ENCODE results near the gene LEMD1. TPM values are rescaled to one million over a fixed set of nuclear protein-coding genes. Genes with fewer than 3 reads are reported as not detected.

The LEMD1 gene
- total RNA-seq, 1 experiment from 2014 or later, result 16.7 TPM

DNA sequence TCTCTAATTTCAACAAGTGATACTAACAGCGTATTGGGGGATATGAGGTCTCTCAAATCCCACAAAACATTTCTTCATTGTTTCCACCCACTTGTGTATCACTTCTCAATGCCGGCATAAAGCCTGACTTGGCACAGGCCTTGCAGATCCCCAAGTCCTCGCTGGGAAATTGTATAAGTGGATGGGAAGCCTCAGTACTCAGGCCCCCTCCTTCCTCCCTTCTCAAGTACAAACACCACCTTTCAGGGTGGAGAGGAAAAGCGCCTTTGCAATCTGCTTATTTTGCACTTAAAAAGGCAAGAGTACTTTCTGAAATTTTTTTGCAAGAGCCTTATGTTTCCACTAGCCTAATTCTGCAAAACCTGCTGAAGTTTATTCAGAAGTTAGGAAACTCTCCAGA, 39.3 kb downstream of the LEMD1 start:
- Histone ChIP-seq H3K9me2 (ENCODE audit: insufficient read depth) (no peaks in the 10 kb centered on the region), H3K27me3 (ENCODE audit: insufficient read depth, low read depth) (no peaks in the 10 kb centered on the region), H3K4me2 (no peak overlapping the region), H3K27ac (no peak overlapping the region), H2AFZ (no peak overlapping the region), H3K79me2 (ENCODE audit: low read depth) (no peaks in the 10 kb centered on the region), H3K4me1 (replicated peaks; ENCODE audit: insufficient read depth) (no peaks in the 10 kb centered on the region), H4K20me1 (ENCODE audit: insufficient read depth) (no peaks in the 10 kb centered on the region), H3K9me3 (ENCODE audit: insufficient read depth, low read depth) (no peaks in the 10 kb centered on the region), H3K4me3 (no peak overlapping the region), H3F3A (ENCODE audit: insufficient read depth, low read depth) (no peaks in the 10 kb centered on the region), H3K36me3 (ENCODE audit: low read depth) (no peaks in the 10 kb centered on the region)
- no TSS peak for BruUV-seq (replicated peaks)
- CTCF ChIA-PET, result no interaction called here
- no peak for DNase-seq
- TF ChIP-seq, protein P1, sequence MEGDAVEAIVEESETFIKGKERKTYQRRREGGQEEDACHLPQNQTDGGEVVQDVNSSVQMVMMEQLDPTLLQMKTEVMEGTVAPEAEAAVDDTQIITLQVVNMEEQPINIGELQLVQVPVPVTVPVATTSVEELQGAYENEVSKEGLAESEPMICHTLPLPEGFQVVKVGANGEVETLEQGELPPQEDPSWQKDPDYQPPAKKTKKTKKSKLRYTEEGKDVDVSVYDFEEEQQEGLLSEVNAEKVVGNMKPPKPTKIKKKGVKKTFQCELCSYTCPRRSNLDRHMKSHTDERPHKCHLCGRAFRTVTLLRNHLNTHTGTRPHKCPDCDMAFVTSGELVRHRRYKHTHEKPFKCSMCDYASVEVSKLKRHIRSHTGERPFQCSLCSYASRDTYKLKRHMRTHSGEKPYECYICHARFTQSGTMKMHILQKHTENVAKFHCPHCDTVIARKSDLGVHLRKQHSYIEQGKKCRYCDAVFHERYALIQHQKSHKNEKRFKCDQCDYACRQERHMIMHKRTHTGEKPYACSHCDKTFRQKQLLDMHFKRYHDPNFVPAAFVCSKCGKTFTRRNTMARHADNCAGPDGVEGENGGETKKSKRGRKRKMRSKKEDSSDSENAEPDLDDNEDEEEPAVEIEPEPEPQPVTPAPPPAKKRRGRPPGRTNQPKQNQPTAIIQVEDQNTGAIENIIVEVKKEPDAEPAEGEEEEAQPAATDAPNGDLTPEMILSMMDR (conservative IDR thresholded peaks at IDR 0.05), result no peak
- no peak for TF ChIP-seq EZH2 (IDR thresholded peaks at IDR 0.05; ENCODE audit: low read depth)
- POLR2A ChIA-PET (ENCODE audit: unreplicated experiment), result no interaction called here
- intact Hi-C loops (cut with micrococcal nuclease; ENCODE audit: unreplicated experiment), result no loop called here

DNA sequence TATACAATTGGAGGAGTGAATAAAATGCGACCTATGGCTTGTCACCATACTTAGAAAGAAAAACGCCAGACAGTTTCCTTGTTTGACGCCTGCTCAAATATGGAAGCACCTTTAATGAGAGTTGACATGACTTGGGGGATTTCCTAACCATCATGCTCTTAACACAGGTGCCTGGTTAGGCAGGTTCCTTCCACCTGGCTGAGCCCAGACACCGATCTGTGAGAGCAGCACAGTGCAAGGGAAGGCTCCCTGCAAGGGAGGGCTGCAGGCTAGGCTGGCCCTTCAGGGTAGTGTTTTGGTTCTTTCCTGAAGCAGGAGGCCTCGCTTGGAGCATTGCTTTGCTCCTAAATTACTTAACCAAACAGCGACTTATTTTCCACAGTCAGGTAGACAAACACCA, 40.6 kb downstream of the LEMD1 start:
- H3K4me1 ChIP-seq (replicated peaks; ENCODE audit: insufficient read depth), result no peaks in the 10 kb centered on the region; the same call in none of the 2 replicates
- H3K27ac ChIP-seq, result no peak overlapping the region
- H3K36me3 ChIP-seq (ENCODE audit: low read depth), result no peaks in the 10 kb centered on the region
- no peaks in the 10 kb centered on the region for H3K9me3 ChIP-seq (ENCODE audit: insufficient read depth, low read depth)
- H3K9me2 ChIP-seq (ENCODE audit: insufficient read depth), result no peaks in the 10 kb centered on the region
- TF ChIP-seq, protein P1 (conservative IDR thresholded peaks at IDR 0.05), result no peak
- TF ChIP-seq EZH2 (IDR thresholded peaks at IDR 0.05; ENCODE audit: low read depth), result no peak
- H3K27me3 ChIP-seq (ENCODE audit: insufficient read depth, low read depth), result no peaks in the 10 kb centered on the region
- H3F3A ChIP-seq (ENCODE audit: insufficient read depth, low read depth), result no peaks in the 10 kb centered on the region
- H3K4me3 ChIP-seq, result no peak overlapping the region
- ChIA-PET POLR2A (ENCODE audit: unreplicated experiment) (no interaction called here), CTCF (no interaction called here)
- intact Hi-C loops (cut with micrococcal nuclease; ENCODE audit: unreplicated experiment), result no loop called here
- H2AFZ ChIP-seq, result no peak overlapping the region
- H3K4me2 ChIP-seq, result no peak overlapping the region
- no peaks in the 10 kb centered on the region for H4K20me1 ChIP-seq (ENCODE audit: insufficient read depth)
- DNase-seq, result no peak
- BruUV-seq (replicated peaks), result no TSS peak
- no peaks in the 10 kb centered on the region for H3K79me2 ChIP-seq (ENCODE audit: low read depth)

DNA sequence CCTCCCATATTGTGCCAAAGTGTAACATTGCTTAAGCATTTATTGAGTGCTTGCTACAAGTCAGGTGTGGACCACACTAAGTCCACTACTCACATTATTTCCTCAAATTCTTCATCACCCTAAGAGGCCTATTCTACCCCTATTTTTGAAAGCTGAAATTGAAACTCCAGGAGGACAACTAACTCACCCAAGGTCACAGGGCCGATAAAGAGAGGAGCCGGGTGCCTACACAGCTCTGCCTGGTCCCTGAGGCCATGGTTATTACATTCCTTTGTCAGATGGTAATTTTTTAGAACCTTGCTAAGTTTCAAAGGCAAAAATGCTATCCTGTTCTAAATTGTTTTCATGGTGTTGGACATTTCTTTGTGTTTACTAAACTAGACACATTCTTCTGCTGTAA, 41.0 kb downstream of the LEMD1 start:
- CTCF ChIA-PET, result no interaction called here

More for the DNA sequence above, 41.0 kb downstream of the LEMD1 start:
- no peaks in the 10 kb centered on the region for H3K9me2 ChIP-seq (ENCODE audit: insufficient read depth)
- POLR2A ChIA-PET (ENCODE audit: unreplicated experiment), result no interaction called here
- no peak overlapping the region for H3K27ac ChIP-seq
- no peaks in the 10 kb centered on the region for H4K20me1 ChIP-seq (ENCODE audit: insufficient read depth)
- H2AFZ ChIP-seq, result no peak overlapping the region
- H3K36me3 ChIP-seq (ENCODE audit: low read depth), result no peaks in the 10 kb centered on the region
- intact Hi-C loops (cut with micrococcal nuclease; ENCODE audit: unreplicated experiment), result no loop called here
- H3K4me1 ChIP-seq (replicated peaks; ENCODE audit: insufficient read depth), result no peaks in the 10 kb centered on the region; the same call in none of the 2 replicates
- no peak overlapping the region for H3K4me2 ChIP-seq
- no peaks in the 10 kb centered on the region for H3F3A ChIP-seq (ENCODE audit: insufficient read depth, low read depth)
- H3K4me3 ChIP-seq, result no peak overlapping the region
- no peaks in the 10 kb centered on the region for H3K9me3 ChIP-seq (ENCODE audit: insufficient read depth, low read depth)
- no TSS peak for BruUV-seq (replicated peaks)
- no peaks in the 10 kb centered on the region for H3K27me3 ChIP-seq (ENCODE audit: insufficient read depth, low read depth)
- TF ChIP-seq EZH2 (IDR thresholded peaks at IDR 0.05; ENCODE audit: low read depth), result no peak
- TF ChIP-seq, protein P1 (conservative IDR thresholded peaks at IDR 0.05), result no peak
- DNase-seq, result no peak
- no peaks in the 10 kb centered on the region for H3K79me2 ChIP-seq (ENCODE audit: low read depth)

All from PC-9 (cell line).